Kidney (tissue), 14 donors: ENCODE data around the gene FAU. TPM values are rescaled to one million over a fixed set of nuclear protein-coding genes. Genes with fewer than 3 reads are reported as not detected.

Experiments
- DNase-seq, 5 donors: peaks; one replicate each; pipeline ENCODE4 v3.0.0-alpha.2; 2013 to 2020
- FAIRE-seq: peaks from 2 replicates; lab custom pipeline; 2012; peaks lifted over from hg19 to GRCh38; lab: Jason Lieb, UNC
- H3K27ac ChIP-seq, 2 donors: one replicate each; pipeline ENCODE4 v1.7.0; 2013; ENCODE audit warnings: low read depth in 2 of 2, low read length in 2 of 2, inconsistent platforms in 1 of 2
- H3K27me3 ChIP-seq: one replicate; pipeline ENCODE4 v1.7.1; 2013; ENCODE audit warnings: low read length, inconsistent platforms; ENCODE audit not compliant: control insufficient read depth, insufficient read depth
- H3K36me3 ChIP-seq, 3 donors: one replicate each; pipeline versions ENCODE4 v1.7.0 to v1.7.1; 2013; ENCODE audit warnings: low read length in 3 of 3, control low read depth in 1 of 3, inconsistent platforms in 1 of 3; ENCODE audit not compliant: insufficient read depth in 3 of 3, control insufficient read depth in 2 of 3
- H3K4me1 ChIP-seq, 3 donors: one replicate each; pipeline versions ENCODE4 v1.7.0 to v1.7.1; 2013; ENCODE audit warnings: low read length in 3 of 3, inconsistent platforms in 1 of 3, low read depth in 1 of 3; ENCODE audit not compliant: control insufficient read depth in 2 of 3, insufficient read depth in 2 of 3
- H3K4me3 ChIP-seq, 3 donors: one replicate each; pipeline versions ENCODE4 v1.7.0 to v1.8.1; 2013; ENCODE audit warnings: low read length in 3 of 3, control low read depth in 1 of 3, inconsistent platforms in 1 of 3
- H3K9ac ChIP-seq, 3 donors: one replicate each; pipeline versions ENCODE4 v1.7.0 to v1.7.1; 2013; ENCODE audit warnings: low read length in 3 of 3, control low read depth in 1 of 3, inconsistent platforms in 1 of 3
- H3K9me3 ChIP-seq, 3 donors: one replicate each; pipeline versions ENCODE4 v1.7.0 to v1.7.1; 2013; ENCODE audit warnings: low read length in 3 of 3, control low read depth in 1 of 3, inconsistent platforms in 1 of 3; ENCODE audit not compliant: control insufficient read depth in 2 of 3, insufficient read depth in 1 of 3
- CTCF ChIP-seq: IDR thresholded peaks from 3 replicates; pipeline ENCODE4 v1.5.1; 2012; ENCODE audit warnings: mild to moderate bottlenecking, moderate library complexity, borderline replicate concordance; ENCODE audit not compliant: insufficient read depth; ENCODE audit errors: extremely low read depth
- intact Hi-C: fragments of 100-400 bp; cut with DNase I; formaldehyde crosslinking; loops from one replicate; pipeline ENCODE4 v1.11.1; 2022
- polyA plus RNA-seq: library from polyadenylated mRNA; stranded (reverse); fragments of 350-450 nt; fragmentation: Illumina TruSeq; extraction: RNeasy Lipid Tissue Mini Kit (QIAGEN cat#74804); gene quantifications from one replicate; pipeline ENCODE4 v1.2.3, GENCODE V29; 2014; ENCODE audit warnings: low read depth, low replicate concordance; ENCODE audit not compliant: insufficient read depth
- total RNA-seq: library from RNA; stranded (reverse); fragmentation: NEBNext Ultra II Directional; extraction: Animal tissue kit (Norgen Biotek cat#: 25700); gene quantifications from one replicate; pipeline ENCODE4 v1.2.1, GENCODE V29; 2021
- donor health status: control.
- donor health status: control.
- donor health status: control.
- donor health status: control.
- donor health status: control.
- donor health status: DM: yes; HTN: yes; CAD: no.
- donor health status: Normal renal cell carcinoma (clear cell type).

FAU gene
- total and polyA plus RNA-seq, 2 donors from 2014 or later = 794 to 927 TPM

DNA sequence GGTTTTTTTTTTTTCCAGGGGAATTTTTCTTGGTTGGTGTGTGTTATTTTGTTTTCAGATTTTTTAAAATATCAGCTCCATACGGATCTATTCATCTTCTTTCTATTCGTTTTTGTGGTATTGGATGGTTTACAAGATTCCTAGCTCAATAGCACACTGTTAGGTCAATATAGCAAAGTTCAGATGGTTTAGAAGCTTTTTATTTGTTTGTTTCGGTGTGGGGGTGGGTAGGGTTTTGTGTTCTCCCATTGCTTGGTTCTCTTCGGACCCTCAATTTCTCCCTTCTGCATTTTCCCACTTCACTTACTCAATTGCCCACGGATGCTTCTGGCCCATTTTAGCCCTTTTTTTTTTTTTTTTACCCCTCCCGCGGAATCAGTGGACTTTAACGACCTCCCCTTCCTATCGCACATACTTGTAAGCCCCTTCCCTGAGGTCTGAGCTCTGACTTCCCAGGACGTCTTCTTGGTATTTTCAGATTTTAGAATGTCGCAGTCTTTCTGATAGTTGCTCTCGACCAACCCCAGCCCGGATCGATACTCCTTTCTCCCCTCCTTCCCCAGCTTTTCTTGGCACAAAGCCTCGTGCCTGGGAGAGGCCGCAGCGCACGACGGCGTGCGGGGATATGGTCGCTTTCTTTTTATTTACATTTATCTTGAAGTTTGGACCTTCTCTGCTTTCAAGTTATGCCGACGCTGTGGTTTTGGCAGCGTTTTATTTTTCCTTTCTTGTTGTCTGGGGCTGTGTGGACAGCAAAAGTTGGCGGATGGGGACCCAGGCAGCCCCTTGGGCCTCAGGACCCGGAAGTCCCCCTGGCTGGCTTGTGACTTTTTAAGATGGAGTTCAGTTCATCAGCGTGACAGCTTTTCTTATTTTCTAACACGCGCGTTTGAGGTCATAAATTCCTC is 43.7 kb upstream of the FAU start:
- DNase-seq (peak in 2 of 5 donors; percentile 62 to 68), FAIRE-seq (no peak)
- Histone ChIP-seq H3K9me3 (no peaks in the 10 kb centered on the region), H3K27me3 (no peaks in the 10 kb centered on the region), H3K9ac (no peak overlapping the region), H3K27ac (peak overlapping the region in 1 of 2 donors; percentile 69), H3K4me1 (peaks cover 0 to 2% (median 0%) of the 10 kb centered on the region in 3 donors), H3K36me3 (no peaks in the 10 kb centered on the region), H3K4me3 (peak overlapping the region; percentile 0 to 47 (median 41))
- TF ChIP-seq CTCF = no peak
- intact Hi-C loops = no loop called here

- Histone ChIP-seq H3K36me3 (no peaks in the 10 kb centered on the region), H3K4me3 (no peak overlapping the region), H3K27me3 (no peaks in the 10 kb centered on the region), H3K9ac (no peak overlapping the region), H3K27ac (no peak overlapping the region), H3K4me1 (no peaks in the 10 kb centered on the region), H3K9me3 (no peaks in the 10 kb centered on the region)
- no peak for TF ChIP-seq CTCF
- FAIRE-seq (no peak), DNase-seq (no peak)
- intact Hi-C loops = no loop called here
Measured at GRCh38 chr11:65163684-65164083, 41.8 kb upstream of the FAU start.

DNA sequence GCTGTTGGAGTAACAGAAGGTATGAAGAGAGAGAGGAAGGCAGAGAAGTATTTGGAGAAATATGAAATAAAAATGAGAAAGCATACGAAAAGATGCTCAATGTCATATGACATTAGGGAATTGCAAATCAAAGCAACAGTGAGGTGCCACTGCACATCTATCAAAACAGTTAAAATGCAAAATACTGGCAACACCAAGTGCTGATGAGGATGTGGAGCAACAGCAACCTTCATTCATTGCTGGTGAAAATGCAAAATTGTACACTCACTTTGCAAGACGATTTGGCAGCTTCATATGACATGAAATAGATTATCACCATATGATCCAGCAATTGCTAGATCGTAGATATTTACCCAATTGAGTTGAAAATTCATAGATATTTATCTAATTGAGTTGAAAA is 38.7 kb upstream of the FAU start:
- Histone ChIP-seq H3K36me3 (no peaks in the 10 kb centered on the region), H3K27ac (no peak overlapping the region), H3K4me3 (no peak overlapping the region), H3K4me1 (no peaks in the 10 kb centered on the region), H3K9ac (no peak overlapping the region), H3K27me3 (no peaks in the 10 kb centered on the region), H3K9me3 (no peaks in the 10 kb centered on the region)
- TF ChIP-seq CTCF = no peak
- intact Hi-C loops = no loop called here
- FAIRE-seq (no peak), DNase-seq (no peak)
